IMR-90 (cell line): Measurements from ENCODE around the gene LTBP2. TPM values are rescaled to one million over a fixed set of nuclear protein-coding genes. Genes with fewer than 3 reads are reported as not detected.

Experiments used
- ATAC-seq: fragments of 200-7000 bp; cut with Tn5 transposase; 2 replicates; pipeline ENCODE4 v1.9.1; 2020; ENCODE audit warnings: low read depth, mild to moderate bottlenecking, moderate library complexity
- BruUV-seq: library from RNA; stranded (reverse); fragments of 400-500 nt; replicated peaks from 2 replicates; lab custom pipeline; 2021; lab: Mats Ljungman, UMichigan
- CTCF ChIA-PET: fragments of 300-600 bp; formaldehyde crosslinking; extraction: SDS; loops from one replicate; lab custom pipeline; 2021; ENCODE audit warnings: antibody characterized with exemption; lab: Yijun Ruan, JAX
- POLR2A ChIA-PET: fragments of 300-600 bp; sonication (Branson Sonifier 250); formaldehyde crosslinking; loops from one replicate; lab custom pipeline; 2022; ENCODE audit warnings: antibody characterized with exemption; ENCODE audit not compliant: unreplicated experiment; lab: Charles Lee
- DNase-seq: peaks from one replicate; pipeline ENCODE4 v3.0.0; 2013
- H2AFZ ChIP-seq: replicated peaks from 2 replicates; pipeline ENCODE3; 2013; ENCODE audit warnings: low read length, mild to moderate bottlenecking; ENCODE audit not compliant: poor library complexity
- H2AK5ac ChIP-seq: 2 replicates; pipeline ENCODE4 v1.6.1; 2013; ENCODE audit warnings: low read depth, low read length, inconsistent platforms
- H2AK9ac ChIP-seq: replicated peaks from 2 replicates; pipeline ENCODE3; 2013; ENCODE audit warnings: mild to moderate bottlenecking, low read depth, low read length, moderate library complexity; ENCODE audit not compliant: poor library complexity
- H2BK120ac ChIP-seq: 2 replicates; pipeline ENCODE4 v1.6.1; 2013; ENCODE audit warnings: low read depth, low read length, inconsistent platforms
- H2BK15ac ChIP-seq: 3 replicates; pipeline ENCODE4 v1.6.1; 2013; ENCODE audit warnings: low read depth, low read length, inconsistent platforms
- H2BK20ac ChIP-seq: 2 replicates; pipeline ENCODE4 v1.6.1; 2013; ENCODE audit warnings: low read depth, mild to moderate bottlenecking, inconsistent platforms, low read length, moderate library complexity
- H2BK5ac ChIP-seq: 2 replicates; pipeline ENCODE4 v1.6.1; 2013; ENCODE audit warnings: mild to moderate bottlenecking, low read depth, low read length, inconsistent platforms; ENCODE audit not compliant: poor library complexity, severe bottlenecking
- H3K14ac ChIP-seq: replicated peaks from 2 replicates; pipeline ENCODE4 v1.6.1; 2013; ENCODE audit warnings: low read depth, low read length, inconsistent platforms
- H3K18ac ChIP-seq: 2 replicates; pipeline ENCODE4 v1.6.1; 2013; ENCODE audit warnings: low read depth, low read length, control low read depth
- H3K23ac ChIP-seq: 2 replicates; pipeline ENCODE4 v1.6.1; 2013; ENCODE audit warnings: low read depth, low read length, inconsistent platforms
- H3K27ac ChIP-seq: 2 replicates; pipeline ENCODE4 v1.5.1; 2013; ENCODE audit warnings: mild to moderate bottlenecking, control low read depth, low read length; ENCODE audit not compliant: insufficient read depth
- H3K27me3 ChIP-seq: 2 replicates; pipeline ENCODE4 v1.6.1; 2013; ENCODE audit warnings: low read length; ENCODE audit not compliant: control insufficient read depth, insufficient read depth
- H3K36me3 ChIP-seq: 2 replicates; pipeline ENCODE4 v1.6.1; 2013; ENCODE audit warnings: low read length, mixed read lengths; ENCODE audit not compliant: control insufficient read depth, insufficient read depth
- H3K4ac ChIP-seq: 2 replicates; pipeline ENCODE4 v1.6.1; 2013; ENCODE audit warnings: low read depth, low read length, inconsistent platforms
- H3K4me1 ChIP-seq: 2 replicates; pipeline ENCODE4 v1.6.1; 2013; ENCODE audit warnings: low read length, mixed read lengths; ENCODE audit not compliant: control insufficient read depth, insufficient read depth
- H3K4me2 ChIP-seq: 2 replicates; pipeline ENCODE4 v1.6.1; 2013; ENCODE audit warnings: low read depth, mild to moderate bottlenecking, control low read depth, low read length, moderate library complexity
- H3K4me3 ChIP-seq: 2 replicates; pipeline ENCODE4 v1.5.1; 2013; ENCODE audit warnings: low read depth, mild to moderate bottlenecking, control low read depth, low read length, moderate library complexity; ENCODE audit not compliant: insufficient read depth
- H3K56ac ChIP-seq: 2 replicates; pipeline ENCODE4 v1.6.1; 2013; ENCODE audit warnings: low read length, inconsistent platforms; ENCODE audit not compliant: insufficient read depth; ENCODE audit errors: extremely low read depth
- H3K79me1 ChIP-seq, 2 experiments: 2 replicates each; pipeline ENCODE4 v1.6.1; 2013; ENCODE audit warnings: low read length in 2 of 2, inconsistent platforms in 1 of 2, low read depth in 1 of 2
- H3K9ac ChIP-seq: 2 replicates; pipeline ENCODE4 v1.6.1; 2013; ENCODE audit warnings: low read depth, low read length, control low read depth
- H3K9me1 ChIP-seq: 2 replicates; pipeline ENCODE4 v1.6.1; 2013; ENCODE audit warnings: low read length, inconsistent platforms; ENCODE audit not compliant: insufficient read depth
- H3K9me3 ChIP-seq: 2 replicates; pipeline ENCODE4 v1.6.1; 2013; ENCODE audit warnings: low read length; ENCODE audit not compliant: control insufficient read depth, insufficient read depth
- H4K20me1 ChIP-seq: 2 replicates; pipeline ENCODE4 v1.6.1; 2013; ENCODE audit warnings: low read length, inconsistent platforms; ENCODE audit not compliant: insufficient read depth
- H4K5ac ChIP-seq: 2 replicates; pipeline ENCODE4 v1.6.1; 2013; ENCODE audit warnings: mild to moderate bottlenecking, low read depth, low read length, control low read depth
- H4K8ac ChIP-seq, 2 experiments: 2 replicates each; pipeline ENCODE4 v1.6.1; 2013; ENCODE audit warnings: low read depth in 2 of 2, low read length in 2 of 2, control low read depth in 1 of 2, inconsistent platforms in 1 of 2
- H4K91ac ChIP-seq: 2 replicates; pipeline ENCODE4 v1.6.1; 2013; ENCODE audit warnings: low read depth, low read length, inconsistent platforms; ENCODE audit not compliant: insufficient read depth
- MAFK ChIP-seq: IDR thresholded peaks from 2 replicates; pipeline ENCODE4 v1.6.1; 2012; ENCODE audit warnings: low read depth, low read length, improper control_type of control experiment
- MAZ ChIP-seq: IDR thresholded peaks from 2 replicates; pipeline ENCODE4 v1.6.1; 2012; ENCODE audit warnings: low read depth, mild to moderate bottlenecking, low read length, improper control_type of control experiment, moderate library complexity, borderline replicate concordance
- RAD21 ChIP-seq: IDR thresholded peaks from 2 replicates; pipeline ENCODE4 v1.6.1; 2012; ENCODE audit warnings: low read length, improper control_type of control experiment
- WGBS, 2 experiments: methylation state at CpG; one replicate each; pipeline versions ENCODE4 v1.1.5 to v1.1.7; 2013; ENCODE audit warnings: missing lambda C conversion rate in 2 of 2; ENCODE audit not compliant: insufficient read length in 1 of 2; ENCODE audit errors: extremely low coverage in 2 of 2; 5-methylcytosine and 5-hydroxymethylcytosine counted together
- dilution Hi-C: fragments of 300-500 bp; cut with HindIII; formaldehyde crosslinking; loops from one replicate; pipeline ENCODE4 v1.14.3; 2018; ENCODE audit warnings: low sequenced_read_pairs; ENCODE audit not compliant: unreplicated experiment
- in situ Hi-C: fragments of 300-500 bp; cut with MboI; formaldehyde crosslinking; loops from 3 replicates; pipeline ENCODE4 v1.14.3; 2019; ENCODE audit warnings: low sequenced_read_pairs, inconsistent platforms, mixed read lengths
- intact Hi-C: fragments of 100-400 bp; cut with micrococcal nuclease; formaldehyde crosslinking; loops from 2 replicates; pipeline ENCODE4 v1.10.0; 2022
- polyA plus RNA-seq, 3 experiments: library from polyadenylated mRNA; depleted of rRNA; stranded (reverse); fragments of >200 nt; gene quantifications; 2 replicates each; pipeline ENCODE4 v1.2.3, GENCODE V29; 2012; ENCODE audit warnings: low replicate concordance in 1 of 3
- total RNA-seq: library from RNA; depleted of rRNA; stranded (reverse); fragments of >200 nt; gene quantifications from 2 replicates; pipeline ENCODE4 v1.2.3, GENCODE V29; 2012
- TF ChIP-seq, protein P1 (sequence below): conservative IDR thresholded peaks from 2 replicates; pipeline ENCODE4 v1.5.1; 2012; ENCODE audit warnings: mild to moderate bottlenecking, low read depth, low read length, improper control_type of control experiment

Gene LTBP2
- total and polyA plus RNA-seq, 2 of the 4 experiments (the other 2 are of a cell fraction): 23.8 to 79.3 TPM

DNA sequence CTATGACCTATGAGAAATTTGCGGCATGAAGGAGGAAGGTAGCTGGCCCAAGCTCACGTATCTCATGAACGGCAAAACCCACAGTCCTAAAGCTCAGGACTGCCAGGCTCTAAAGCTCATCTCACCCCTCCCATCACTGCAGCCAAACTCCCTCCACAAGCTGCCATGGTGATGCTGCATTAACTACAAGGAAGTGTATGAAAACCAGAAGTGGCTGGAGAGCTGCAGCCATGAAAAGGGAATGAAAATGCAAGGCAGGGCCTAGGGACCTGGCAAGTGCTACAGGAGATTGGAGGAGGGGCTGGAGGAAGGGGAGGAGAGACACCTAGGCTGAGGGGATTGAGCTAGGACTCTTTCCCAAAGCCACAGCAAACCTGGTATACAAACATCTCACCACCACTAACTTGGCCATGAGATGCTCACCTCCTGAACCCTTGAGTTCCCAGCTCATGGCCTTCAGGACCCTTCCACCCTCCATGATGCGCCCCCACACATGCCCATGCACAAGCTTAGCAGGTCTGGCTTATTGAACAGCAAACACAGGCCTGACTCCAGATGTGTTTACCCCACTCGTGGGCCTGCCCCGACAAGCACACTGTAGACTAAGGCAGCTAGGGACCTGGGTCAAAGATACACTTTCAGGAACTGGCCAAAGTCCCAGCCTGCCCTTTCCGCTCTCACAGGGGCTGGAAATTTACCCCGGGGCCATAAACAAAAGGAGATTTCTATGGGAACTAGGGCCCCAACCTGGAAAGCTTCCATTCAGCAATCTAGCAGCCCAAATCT, 42.0 kb downstream of the LTBP2 start:
- peak overlapping the region; percentile 34; the same call in 1 of the 2 replicates for H3K9ac ChIP-seq
- H2BK5ac ChIP-seq: peak overlapping the region; percentile 100
- H2BK120ac ChIP-seq: peak overlapping the region; percentile 98
- intact Hi-C loops (loop anchor here (5.0 kb wide), 1 partner anchor 37 kb away; no protein-coding TSS in a partner anchor), in situ Hi-C loops (no loop called here), dilution Hi-C loops (no loop called here)
- H2AK9ac ChIP-seq: peak overlapping the region; percentile 94
- H3K79me1 ChIP-seq: peaks cover 28 to 77% of the 10 kb centered on the region in 2 experiments
- H3K14ac ChIP-seq: peak overlapping the region; percentile 97
- H3K4ac ChIP-seq: peak overlapping the region; percentile 98
- peak overlapping the region; percentile 94; the same call in 1 of the 2 replicates for H3K56ac ChIP-seq
- POLR2A ChIA-PET: interaction anchor here (0.5 kb wide), 1 partner anchor 194 kb away, joined by 5 read pairs; no protein-coding TSS in a partner anchor
- peak overlapping the region; percentile 68 to 89 for H4K8ac ChIP-seq
- peak overlapping the region; percentile 95 for H4K5ac ChIP-seq
- no peak for TF ChIP-seq MAZ
- TF ChIP-seq MAFK: no peak
- TF ChIP-seq, protein P1, sequence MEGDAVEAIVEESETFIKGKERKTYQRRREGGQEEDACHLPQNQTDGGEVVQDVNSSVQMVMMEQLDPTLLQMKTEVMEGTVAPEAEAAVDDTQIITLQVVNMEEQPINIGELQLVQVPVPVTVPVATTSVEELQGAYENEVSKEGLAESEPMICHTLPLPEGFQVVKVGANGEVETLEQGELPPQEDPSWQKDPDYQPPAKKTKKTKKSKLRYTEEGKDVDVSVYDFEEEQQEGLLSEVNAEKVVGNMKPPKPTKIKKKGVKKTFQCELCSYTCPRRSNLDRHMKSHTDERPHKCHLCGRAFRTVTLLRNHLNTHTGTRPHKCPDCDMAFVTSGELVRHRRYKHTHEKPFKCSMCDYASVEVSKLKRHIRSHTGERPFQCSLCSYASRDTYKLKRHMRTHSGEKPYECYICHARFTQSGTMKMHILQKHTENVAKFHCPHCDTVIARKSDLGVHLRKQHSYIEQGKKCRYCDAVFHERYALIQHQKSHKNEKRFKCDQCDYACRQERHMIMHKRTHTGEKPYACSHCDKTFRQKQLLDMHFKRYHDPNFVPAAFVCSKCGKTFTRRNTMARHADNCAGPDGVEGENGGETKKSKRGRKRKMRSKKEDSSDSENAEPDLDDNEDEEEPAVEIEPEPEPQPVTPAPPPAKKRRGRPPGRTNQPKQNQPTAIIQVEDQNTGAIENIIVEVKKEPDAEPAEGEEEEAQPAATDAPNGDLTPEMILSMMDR: no peak
- no peak for TF ChIP-seq RAD21
- peak overlapping the region; percentile 95 for H3K23ac ChIP-seq
- H3K27me3 ChIP-seq: no peaks in the 10 kb centered on the region
- H3K4me3 ChIP-seq: no peak overlapping the region
- ATAC-seq (no peak), DNase-seq (peak; percentile 21)
- H3K9me3 ChIP-seq: no peaks in the 10 kb centered on the region
- H3K4me2 ChIP-seq: 0 out of 2 replicates have a peak overlapping the region, but pooled peaks have one; percentile 1
- CTCF ChIA-PET: interaction anchor here (0.8 kb wide), 1 partner anchor 14 kb away, joined by 3 read pairs; no protein-coding TSS in a partner anchor
- no TSS peak for BruUV-seq
- peak overlapping the region; percentile 58 for H2AFZ ChIP-seq
- peaks cover 58% of the 10 kb centered on the region for H3K9me1 ChIP-seq
- H3K27ac ChIP-seq: peak overlapping the region; percentile 91
- peak overlapping the region; percentile 89; the same call in 2 of the 3 replicates for H2BK15ac ChIP-seq
- H3K18ac ChIP-seq: peak overlapping the region; percentile 92
- peak overlapping the region; percentile 84 for H2BK20ac ChIP-seq
- peak overlapping the region; percentile 95 for H2AK5ac ChIP-seq
- WGBS, 2 experiments: 33% methylated on average over 3 of the region's 8 CpGs; no CpG with 5 or more reads in 1 of the 2 experiments
- H4K91ac ChIP-seq: peak overlapping the region; percentile 93
- H3K36me3 ChIP-seq: no peaks in the 10 kb centered on the region
- peaks cover 58% of the 10 kb centered on the region for H3K4me1 ChIP-seq
- no peaks in the 10 kb centered on the region; the same call in 1 of the 2 replicates for H4K20me1 ChIP-seq
